K562 (cell line): ENCODE results near the gene TNMD. TPM values are rescaled to one million over a fixed set of nuclear protein-coding genes. Genes with fewer than 3 reads are reported as not detected.

Experiments used
- ATAC-seq: fragments of 200-7000 bp; cut with Tn5 transposase; 3 replicates; pipeline ENCODE4 v1.9.1; 2020; ENCODE audit warnings: moderate library complexity
- BruUV-seq: library from RNA; stranded (reverse); fragments of 400-500 nt; replicated peaks from 2 replicates; lab custom pipeline; 2021; lab: Mats Ljungman, UMichigan
- CTCF ChIA-PET: fragments of 300-600 bp; formaldehyde crosslinking; extraction: SDS; loops from one replicate; lab custom pipeline; 2021; ENCODE audit warnings: low intra/inter-chr PET ratio; lab: Yijun Ruan, JAX
- POLR2A ChIA-PET: fragments of 300-600, 350-650 bp; sonication (Branson Sonifier 250); formaldehyde crosslinking; extraction: SDS; loops from one replicate; lab custom pipeline; 2021; ENCODE audit warnings: antibody characterized with exemption, inconsistent platforms; lab: Yijun Ruan, JAX
- DNase-seq, 4 experiments: peaks; one replicate each; pipeline versions ENCODE4 v3.0.0 to v3.0.0-alpha.2; 2011 to 2018; ENCODE audit warnings: low spot score in 3 of 4, mixed read lengths in 3 of 4; ENCODE audit errors: extremely low read depth in 1 of 4
- FAIRE-seq: peaks from 2 replicates; lab custom pipeline; 2011; peaks lifted over from hg19 to GRCh38; lab: Jason Lieb, UNC
- H2AFZ ChIP-seq: 2 replicates; pipeline ENCODE4 v1.6.0; 2011; ENCODE audit warnings: low read depth, low read length, control low read depth, inconsistent platforms
- H3K27ac ChIP-seq: fragments of 200-600 bp; 3 replicates; pipeline ENCODE4 v1.8.0; 2011; ENCODE audit warnings: low read depth, mild to moderate bottlenecking, control low read depth, inconsistent platforms, low read length, moderate library complexity, mixed read lengths; ENCODE audit errors: extremely low read depth
- H3K27me3 ChIP-seq, 2 experiments: fragments of 300-600 bp in 1 of 2; 2 replicates in 1 of 2; 3 replicates in 1 of 2; pipeline versions ENCODE4 v1.6.0 to v1.8.0; 2011; ENCODE audit warnings: inconsistent platforms in 2 of 2, low read length in 2 of 2, mild to moderate bottlenecking in 1 of 2, mixed read lengths in 1 of 2, moderate library complexity in 1 of 2; ENCODE audit not compliant: control insufficient read depth in 2 of 2, insufficient read depth in 2 of 2
- H3K36me3 ChIP-seq: fragments of 300-600 bp; 3 replicates; pipeline ENCODE4 v1.8.0; 2011; ENCODE audit warnings: mild to moderate bottlenecking, low read length, inconsistent platforms; ENCODE audit not compliant: control insufficient read depth, insufficient read depth
- H3K4me1 ChIP-seq, 2 experiments: fragments of 200-600 bp in 1 of 2; replicated peaks in 1 of 2; 2 replicates in 1 of 2; 3 replicates in 1 of 2; pipeline versions ENCODE4 v1.5.1 to v1.8.0; 2011; ENCODE audit warnings: inconsistent platforms in 2 of 2, low read length in 2 of 2, mild to moderate bottlenecking in 1 of 2, mixed read lengths in 1 of 2, moderate library complexity in 1 of 2; ENCODE audit not compliant: control insufficient read depth in 2 of 2, insufficient read depth in 2 of 2
- H3K4me2 ChIP-seq: 2 replicates; pipeline ENCODE4 v1.6.1; 2011; ENCODE audit warnings: low read length, control low read depth, inconsistent platforms, mixed read lengths; ENCODE audit not compliant: insufficient read depth
- H3K4me3 ChIP-seq: fragments of 200-600 bp; sonication (generic), shearing (Covaris generic); 2 replicates; pipeline ENCODE4 v1.5.1; 2016; ENCODE audit warnings: control low read depth, inconsistent platforms
- H3K79me2 ChIP-seq: fragments of 200-600 bp; 3 replicates; pipeline ENCODE4 v1.8.0; 2011; ENCODE audit warnings: low read length, inconsistent platforms; ENCODE audit not compliant: control insufficient read depth, insufficient read depth
- H3K9ac ChIP-seq, 2 experiments: 2 replicates each; pipeline versions ENCODE4 v1.6.0 to v1.6.1; 2011; ENCODE audit warnings: low read depth in 2 of 2, low read length in 2 of 2, control low read depth in 1 of 2, inconsistent platforms in 1 of 2, mild to moderate bottlenecking in 1 of 2, mixed read lengths in 1 of 2; ENCODE audit not compliant: insufficient read depth in 1 of 2
- H3K9me1 ChIP-seq: one replicate; pipeline ENCODE4 v1.6.0; 2011; ENCODE audit warnings: inconsistent platforms, mild to moderate bottlenecking, low read length, moderate library complexity; ENCODE audit not compliant: control insufficient read depth, insufficient read depth
- H3K9me3 ChIP-seq: replicated peaks from 2 replicates; pipeline ENCODE4 v1.5.1; 2011; ENCODE audit warnings: low read depth, low read length, inconsistent platforms; ENCODE audit not compliant: control insufficient read depth, insufficient read depth
- H4K20me1 ChIP-seq: replicated peaks from 2 replicates; pipeline ENCODE4 v1.6.1; 2011; ENCODE audit warnings: low read length, inconsistent platforms, mixed read lengths; ENCODE audit not compliant: control insufficient read depth, insufficient read depth
- CBFA2T3 ChIP-seq: fragments of 450-650 bp; IDR thresholded peaks from 2 replicates; pipeline ENCODE4 v1.6.1; 2017
- HDAC8 ChIP-seq: fragments of 450-650 bp; IDR thresholded peaks from 2 replicates; pipeline ENCODE4 v1.6.1; 2016; ENCODE audit warnings: mild to moderate bottlenecking, missing genetic modification characterization, moderate library complexity, missing compliant biosample characterization
- KDM4B ChIP-seq, 2 experiments: fragments of 450-650 bp in 1 of 2; sonication (generic) in 1 of 2; IDR thresholded peaks; 2 replicates each; pipeline ENCODE4 v1.6.1; 2016 to 2017; ENCODE audit warnings: borderline replicate concordance in 2 of 2, antibody characterized with exemption in 1 of 2, low read depth in 1 of 2, mild to moderate bottlenecking in 1 of 2
- NFIC ChIP-seq: fragments of 450-650 bp; IDR thresholded peaks from 2 replicates; pipeline ENCODE4 v1.6.1; 2017; ENCODE audit warnings: mild to moderate bottlenecking, inconsistent platforms
- ZNF347 ChIP-seq: fragments of 450-650 bp; formaldehyde crosslinking; IDR thresholded peaks from 2 replicates; pipeline ENCODE4 v1.4.0; 2020; ENCODE audit warnings: low read depth, mild to moderate bottlenecking, moderate library complexity
- whole genome bisulfite sequencing: fragments of 100-300 bp; shearing (Covaris generic); methylation state at CpG from one replicate; pipeline ENCODE4 v1.1.6; 2016; ENCODE audit warnings: low coverage, mixed read lengths; ENCODE audit not compliant: insufficient coverage; ENCODE audit errors: missing lambda C conversion rate; 5-methylcytosine and 5-hydroxymethylcytosine counted together
- in situ Hi-C: fragments of 300-500 bp; cut with MboI; formaldehyde crosslinking; loops from 4 replicates; pipeline ENCODE4 v1.15.0; 2018; ENCODE audit warnings: inconsistent platforms, mixed read lengths
- intact Hi-C: fragments of 100-400 bp; cut with micrococcal nuclease; formaldehyde crosslinking; loops from 2 replicates; pipeline ENCODE4 v1.14.2; 2022
- polyA plus RNA-seq, 8 experiments: library from polyadenylated mRNA; depleted of rRNA in 4 of 8; stranded (reverse) in 5 of 8; unstranded in 3 of 8; fragments of >200 nt; fragmentation: Nextera tagmentation in 2 of 8; fragmentation: Illumina TruSeq in 1 of 8; extraction: Ambion mirVana in 2 of 8; extraction: Trizol in 1 of 8; gene quantifications; 2 replicates each; pipeline versions ENCODE4 v1.2.1 to v1.2.3, GENCODE V29; 2011 to 2014; ENCODE audit warnings: inconsistent platforms in 1 of 8, missing spikeins in 1 of 8
- total RNA-seq, 7 experiments: library from RNA; depleted of rRNA in 6 of 7; stranded (reverse); fragments of >200 nt in 6 of 7; fragmentation: Illumina TruSeq in 2 of 7; extraction: Trizol in 2 of 7; gene quantifications; 2 replicates each; pipeline versions ENCODE4 v1.2.1 to v1.2.3, GENCODE V29; 2011 to 2021; ENCODE audit warnings: low replicate concordance in 1 of 7

TNMD gene
- total and polyA plus RNA-seq, 9 of the 15 experiments (the other 6 are each of a cell fraction or from before 2014, with no cell fraction given), result not detected

- TF ChIP-seq KDM4B (IDR thresholded peaks at IDR 0.05; ENCODE audit: borderline replicate concordance in 2 of 2, low read depth in 1 of 2) (no peak), CBFA2T3 (no peak), HDAC8 (tag) (no peak)
- TF ChIP-seq, all 486 proteins: peak for 0
Observed at GRCh38 chrX:100647739-100648138, 63.0 kb downstream of the TNMD start (continued).

GRCh38 chrX:100648458-100649417, 64.0 kb downstream of the TNMD start:
- Histone ChIP-seq H3K27ac (no peak overlapping the region), H3K27me3 (no peaks in the 10 kb centered on the region), H3K79me2 (no peaks in the 10 kb centered on the region), H2AFZ (no peak overlapping the region), H3K4me3 (no peak overlapping the region)
- peak; percentile 67 for TF ChIP-seq NFIC
- no peak for TF ChIP-seq ZNF347 (CRISPR knock-in tag)
- TF ChIP-seq, all 486 proteins: peak for 1
- CTCF ChIA-PET, result no interaction called here
- 4% methylated on average over 7 of the region's 8 CpGs for WGBS
- Histone ChIP-seq H3K9ac (no peak overlapping the region), H3K4me2 (no peak overlapping the region), H3K9me1 (no peaks in the 10 kb centered on the region), H3K4me1 (no peaks in the 10 kb centered on the region), H3K9me3 (no peaks in the 10 kb centered on the region), H3K36me3 (no peaks in the 10 kb centered on the region), H4K20me1 (no peaks in the 10 kb centered on the region)
- no peak for DNase-seq
- intact Hi-C loops (no loop called here), in situ Hi-C loops (no loop called here)
- no peak for FAIRE-seq
- BruUV-seq, result no TSS peak
- POLR2A ChIA-PET, result no interaction called here
- ATAC-seq, result no peak

Other genes starting within 250 kb of the TNMD start
- gene PCDH19, start 174.7 kb upstream of the TNMD start, total RNA-seq (2014; rRNA removed), result not detected in 2 replicates
- gene PCDH19, start 174.7 kb upstream of the TNMD start, total RNA-seq (2014; rRNA removed; fragmentation: Illumina TruSeq; extraction: Trizol), result not detected in 2 replicates
- not detected in 2 replicates for gene PCDH19, start 174.7 kb upstream of the TNMD start, total RNA-seq (2015; rRNA removed; fragmentation: Illumina TruSeq; extraction: Trizol)
- not detected in 2 replicates for gene PCDH19, start 174.7 kb upstream of the TNMD start, total RNA-seq (2021)
- not detected in 2 replicates for gene PCDH19, start 174.7 kb upstream of the TNMD start, polyA plus RNA-seq (2011; rRNA removed)
- not detected in 2 replicates for gene PCDH19, start 174.7 kb upstream of the TNMD start, polyA plus RNA-seq (2014; fragmentation: Illumina TruSeq; extraction: Trizol)
- not detected for gene PCDH19, start 174.7 kb upstream of the TNMD start, polyA plus RNA-seq (2014; fragmentation: Nextera tagmentation; extraction: Ambion mirVana)
- not detected in 2 replicates for gene PCDH19, start 174.7 kb upstream of the TNMD start, polyA plus RNA-seq (2014; rRNA removed)
- not detected in 2 replicates for gene TSPAN6, start 51.9 kb downstream of the TNMD start, total RNA-seq (2014; rRNA removed)
- gene TSPAN6, start 51.9 kb downstream of the TNMD start, total RNA-seq (2014; rRNA removed; fragmentation: Illumina TruSeq; extraction: Trizol), result not detected in 2 replicates
- gene TSPAN6, start 51.9 kb downstream of the TNMD start, total RNA-seq (2015; rRNA removed; fragmentation: Illumina TruSeq; extraction: Trizol), result not detected in 2 replicates
- 0.11 and 0.27 TPM in 2 replicates for gene TSPAN6, start 51.9 kb downstream of the TNMD start, total RNA-seq (2021)
- 0.22 and 0.68 TPM in 2 replicates for gene TSPAN6, start 51.9 kb downstream of the TNMD start, polyA plus RNA-seq (2011; rRNA removed)
- gene TSPAN6, start 51.9 kb downstream of the TNMD start, polyA plus RNA-seq (2014; fragmentation: Illumina TruSeq; extraction: Trizol), result not detected in 2 replicates
- gene TSPAN6, start 51.9 kb downstream of the TNMD start, polyA plus RNA-seq (2014; fragmentation: Nextera tagmentation; extraction: Ambion mirVana), result under 1 TPM in 1 of 2 experiments, not detected in 1; 0.04 TPM
- gene TSPAN6, start 51.9 kb downstream of the TNMD start, polyA plus RNA-seq (2014; rRNA removed), result 0.04 TPM in 1 of 2 replicates, not detected in the other
- not detected in 2 replicates for gene SRPX2, start 59.3 kb downstream of the TNMD start, total RNA-seq (2014; rRNA removed)
- gene SRPX2, start 59.3 kb downstream of the TNMD start, total RNA-seq (2014; rRNA removed; fragmentation: Illumina TruSeq; extraction: Trizol), result not detected in 2 replicates
- not detected in 2 replicates for gene SRPX2, start 59.3 kb downstream of the TNMD start, total RNA-seq (2015; rRNA removed; fragmentation: Illumina TruSeq; extraction: Trizol)
- 0.13 TPM in 1 of 2 replicates, not detected in the other for gene SRPX2, start 59.3 kb downstream of the TNMD start, total RNA-seq (2021)
- 0.20 TPM in 1 of 2 replicates, not detected in the other for gene SRPX2, start 59.3 kb downstream of the TNMD start, polyA plus RNA-seq (2011; rRNA removed)
- not detected in 2 replicates for gene SRPX2, start 59.3 kb downstream of the TNMD start, polyA plus RNA-seq (2014; fragmentation: Illumina TruSeq; extraction: Trizol)
- gene SRPX2, start 59.3 kb downstream of the TNMD start, polyA plus RNA-seq (2014; fragmentation: Nextera tagmentation; extraction: Ambion mirVana), result not detected
- not detected in 2 replicates for gene SRPX2, start 59.3 kb downstream of the TNMD start, polyA plus RNA-seq (2014; rRNA removed)
- 0.65 and 1.2 TPM in 2 replicates for gene SYTL4, start 147.2 kb downstream of the TNMD start, total RNA-seq (2014; rRNA removed)
- 1.5 and 1.6 TPM in 2 replicates for gene SYTL4, start 147.2 kb downstream of the TNMD start, total RNA-seq (2014; rRNA removed; fragmentation: Illumina TruSeq; extraction: Trizol)
- gene SYTL4, start 147.2 kb downstream of the TNMD start, total RNA-seq (2015; rRNA removed; fragmentation: Illumina TruSeq; extraction: Trizol), result 0.65 and 2.1 TPM in 2 replicates
- gene SYTL4, start 147.2 kb downstream of the TNMD start, total RNA-seq (2021), result 0.87 and 1.9 TPM in 2 replicates
- gene SYTL4, start 147.2 kb downstream of the TNMD start, polyA plus RNA-seq (2011; rRNA removed), result 8.4 and 9.0 TPM in 2 replicates
- 1.4 and 1.5 TPM in 2 replicates for gene SYTL4, start 147.2 kb downstream of the TNMD start, polyA plus RNA-seq (2014; fragmentation: Illumina TruSeq; extraction: Trizol)
- gene SYTL4, start 147.2 kb downstream of the TNMD start, polyA plus RNA-seq (2014; fragmentation: Nextera tagmentation; extraction: Ambion mirVana), result 1 to 10 TPM; 1.2 to 1.8 TPM
- 0.72 and 0.88 TPM in 2 replicates for gene SYTL4, start 147.2 kb downstream of the TNMD start, polyA plus RNA-seq (2014; rRNA removed)
- 50.1 and 50.8 TPM in 2 replicates for gene CSTF2, start 235.5 kb downstream of the TNMD start, total RNA-seq (2014; rRNA removed)
- 33.8 and 35.2 TPM in 2 replicates for gene CSTF2, start 235.5 kb downstream of the TNMD start, total RNA-seq (2014; rRNA removed; fragmentation: Illumina TruSeq; extraction: Trizol)
- gene CSTF2, start 235.5 kb downstream of the TNMD start, total RNA-seq (2015; rRNA removed; fragmentation: Illumina TruSeq; extraction: Trizol), result 38.1 and 40.2 TPM in 2 replicates
- 43.0 and 46.4 TPM in 2 replicates for gene CSTF2, start 235.5 kb downstream of the TNMD start, total RNA-seq (2021)
- gene CSTF2, start 235.5 kb downstream of the TNMD start, polyA plus RNA-seq (2011; rRNA removed), result 44.5 and 57.9 TPM in 2 replicates
- gene CSTF2, start 235.5 kb downstream of the TNMD start, polyA plus RNA-seq (2014; fragmentation: Illumina TruSeq; extraction: Trizol), result 50.6 and 54.5 TPM in 2 replicates
- gene CSTF2, start 235.5 kb downstream of the TNMD start, polyA plus RNA-seq (2014; fragmentation: Nextera tagmentation; extraction: Ambion mirVana), result 10 to 100 TPM; 11.6 to 12.0 TPM
- 47.8 and 53.1 TPM in 2 replicates for gene CSTF2, start 235.5 kb downstream of the TNMD start, polyA plus RNA-seq (2014; rRNA removed)